ENCODE results near the gene KIF16B. TPM values are rescaled to one million over a fixed set of nuclear protein-coding genes. Genes with fewer than 3 reads are reported as not detected.
A peak's percentile ranks its signal among the peaks of the same experiment; 100 is the strongest.

Gene KIF16B
- total and polyA plus RNA-seq, 2 of the 13 experiments (the other 11 are each of a cell fraction or from before 2014, with no cell fraction given): 6.9 to 18.0 TPM

GRCh38 chr20:16369441-16369840 is 203.8 kb downstream of the KIF16B start (continued):
- no peak for TF ChIP-seq RERE (CRISPR knock-in tag; IDR thresholded peaks at IDR 0.05; ENCODE audit: low read depth)
- no peak for TF ChIP-seq ZNF513 (CRISPR knock-in tag; conservative IDR thresholded peaks at IDR 0.05)

GRCh38 chr20:16368645-16369292 is 204.5 kb downstream of the KIF16B start:
- WGBS (ENCODE audit: low lambda C conversion rate): 73% methylated on average over 11 of the region's 11 CpGs
- no peaks in the 10 kb centered on the region for H3K79me2 ChIP-seq (ENCODE audit: insufficient read depth, low read length)
- intact Hi-C loops (cut with micrococcal nuclease; ENCODE audit: unreplicated experiment) (no loop called here), in situ Hi-C loops (cut with HindIII; ENCODE audit: extremely low pct_ligation_motif_present, low pct_unique_long_range_greater_than_20kb) (no loop called here)
- H3K27ac ChIP-seq (ENCODE audit: extremely low read length, insufficient read depth, low read length): no peak overlapping the region
- no peak overlapping the region for H3K4me3 ChIP-seq (replicated peaks in 1 of 3; ENCODE audit: insufficient read depth in 1 of 3, low read depth in 2 of 3, low read length in 3 of 3)
- H2AFZ ChIP-seq (ENCODE audit: low read length): no peak overlapping the region
- CTCF ChIA-PET (ENCODE audit: low intra/inter-chr PET ratio, low total read pairs): no interaction called here
- no peak overlapping the region for H3K9ac ChIP-seq (ENCODE audit: insufficient read depth, low read depth, low read length)
- POLR2A ChIA-PET: no interaction called here
- H3K4me1 ChIP-seq (ENCODE audit: insufficient read depth, low read length): peaks cover 10% of the 10 kb centered on the region
- ATAC-seq: peak; percentile 87
- no peaks in the 10 kb centered on the region for H4K20me1 ChIP-seq (ENCODE audit: insufficient read depth, low read length)
- no peaks in the 10 kb centered on the region for H3K27me3 ChIP-seq (ENCODE audit: control insufficient read depth in 1 of 2, insufficient read depth in 2 of 2, low read length in 2 of 2)
- 0 out of 2 replicates have a peak overlapping the region, but pooled peaks have one; percentile 11 for H3K4me2 ChIP-seq (ENCODE audit: low read depth, low read length)
- no peaks in the 10 kb centered on the region for H3K9me3 ChIP-seq (ENCODE audit: low read length)
- peak; percentile 64 for DNase-seq (ENCODE audit: low spot score)
- no peaks in the 10 kb centered on the region; a peak in 2 of 5 replicates for H3K36me3 ChIP-seq (replicated peaks in 1 of 2; ENCODE audit: control insufficient read depth in 1 of 2, insufficient read depth in 2 of 2, low read length in 2 of 2)
- FAIRE-seq: no peak
- BruUV-seq (replicated peaks): no TSS peak
- TF ChIP-seq MEF2D (CRISPR knock-in tag; IDR thresholded peaks at IDR 0.05) (peak; percentile 94), ZNF644 (CRISPR knock-in tag; IDR thresholded peaks at IDR 0.05; ENCODE audit: low read depth) (peak; percentile 57; the same call in 1 of the 2 replicates), POGZ (CRISPR knock-in tag; IDR thresholded peaks at IDR 0.05) (peak; percentile 25; the same call in 1 of the 2 replicates), ZNF501 (CRISPR knock-in tag; IDR thresholded peaks at IDR 0.05) (peak; percentile 66; the same call in 1 of the 2 replicates), MAFF (IDR thresholded peaks at IDR 0.05; ENCODE audit: low read depth, low read length) (0 out of 2 replicates have a peak, but pooled peaks have one; percentile 15), ZNF605 (CRISPR knock-in tag; IDR thresholded peaks at IDR 0.05) (peak; percentile 55; the same call in 1 of the 2 replicates), FOSL1 (CRISPR knock-in tag; IDR thresholded peaks at IDR 0.05; ENCODE audit: borderline replicate concordance) (peak; percentile 84; the same call in 1 of the 2 replicates), SYNCRIP (IDR thresholded peaks at IDR 0.05; ENCODE audit: insufficient read depth, low read depth, low read length) (no peak), ZBTB33 (CRISPR knock-in tag; IDR thresholded peaks at IDR 0.05) (peak; percentile 81), ZNF576 (CRISPR knock-in tag; IDR thresholded peaks at IDR 0.05) (no peak), RXRA (CRISPR knock-in tag; IDR thresholded peaks at IDR 0.05) (no peak)
